Loucy (cell line): ENCODE data around the gene DLL3.

Source experiments
- H2AFZ ChIP-seq: fragments of 200-600 bp; sonication (generic); 2 replicates; pipeline ENCODE4 v1.6.0; 2016; ENCODE audit warnings: antibody characterized with exemption, mild to moderate bottlenecking, low read length, moderate library complexity
- H3F3A ChIP-seq: fragments of 200-600 bp; 2 replicates; pipeline ENCODE4 v1.6.0; 2016; ENCODE audit warnings: antibody characterized with exemption, low read depth, mild to moderate bottlenecking
- H3K27me3 ChIP-seq: fragments of 200-600 bp; sonication (generic); 2 replicates; pipeline ENCODE4 v1.6.1; 2014; ENCODE audit warnings: low read length, mild to moderate bottlenecking; ENCODE audit not compliant: insufficient read depth, poor library complexity, severe bottlenecking
- H3K36me3 ChIP-seq: fragments of 200-600 bp; sonication (generic); 2 replicates; pipeline ENCODE4 v1.6.1; 2016; ENCODE audit warnings: low read length; ENCODE audit not compliant: insufficient read depth
- H3K4me1 ChIP-seq: fragments of 200-600 bp; sonication (generic); 2 replicates; pipeline ENCODE4 v1.5.1; 2014; ENCODE audit warnings: low read length, mild to moderate bottlenecking; ENCODE audit not compliant: insufficient read depth, poor library complexity, severe bottlenecking
- H3K4me2 ChIP-seq: fragments of 200-600 bp; sonication (generic); 2 replicates; pipeline ENCODE4 v1.6.0; 2014; ENCODE audit warnings: antibody characterized with exemption, low read length, low read depth, mild to moderate bottlenecking; ENCODE audit not compliant: poor library complexity, severe bottlenecking
- H3K4me3 ChIP-seq: fragments of 200-600 bp; sonication (generic); 2 replicates; pipeline ENCODE4 v1.5.1; 2014; ENCODE audit warnings: low read length, mild to moderate bottlenecking, mixed read lengths; ENCODE audit not compliant: poor library complexity, severe bottlenecking
- H3K79me2 ChIP-seq: fragments of 200-600 bp; sonication (generic); 2 replicates; pipeline ENCODE4 v1.6.1; 2014; ENCODE audit warnings: low read length; ENCODE audit not compliant: insufficient read depth
- H3K9ac ChIP-seq: fragments of 200-600 bp; sonication (generic); 2 replicates; pipeline ENCODE4 v1.6.0; 2014; ENCODE audit warnings: mild to moderate bottlenecking, low read depth, low read length, moderate library complexity; ENCODE audit not compliant: poor library complexity, severe bottlenecking
- H3K9me2 ChIP-seq: fragments of 200-600 bp; sonication (generic); replicated peaks from 2 replicates; pipeline ENCODE4 v1.6.1; 2016; ENCODE audit warnings: low read depth, low read length, mixed read lengths
- H3K9me3 ChIP-seq: fragments of 200-600 bp; sonication (generic); 2 replicates; pipeline ENCODE4 v1.6.1; 2014; ENCODE audit warnings: mild to moderate bottlenecking, antibody characterized with exemption, low read length, low read depth; ENCODE audit not compliant: insufficient read depth
- H4K20me1 ChIP-seq: fragments of 200-600 bp; sonication (generic); 2 replicates; pipeline ENCODE4 v1.6.0; 2014; ENCODE audit warnings: antibody characterized with exemption, low read length, mild to moderate bottlenecking; ENCODE audit not compliant: insufficient read depth, poor library complexity, severe bottlenecking
- CTCF ChIP-seq: fragments of 200-600 bp; sonication (generic); conservative IDR thresholded peaks from 2 replicates; pipeline ENCODE4 v1.5.1; 2014; ENCODE audit warnings: mild to moderate bottlenecking, antibody characterized with exemption, low read length
- EZH2phosphoT487 ChIP-seq: fragments of 200-600 bp; IDR thresholded peaks from 2 replicates; pipeline ENCODE4 v1.6.1; 2018; ENCODE audit warnings: antibody characterized with exemption, mild to moderate bottlenecking, moderate library complexity, borderline replicate concordance

Gene DLL3

GRCh38 chr19:39553082-39553652 is 54.4 kb downstream of the DLL3 start:
- H3F3A ChIP-seq = no peaks in the 10 kb centered on the region
- H3K4me3 ChIP-seq = no peak overlapping the region
- no peak overlapping the region for H3K9ac ChIP-seq
- no peaks in the 10 kb centered on the region for H3K9me2 ChIP-seq
- no peaks in the 10 kb centered on the region for H3K36me3 ChIP-seq
- H3K27me3 ChIP-seq = no peaks in the 10 kb centered on the region
- H3K4me2 ChIP-seq = no peak overlapping the region
- H3K9me3 ChIP-seq = no peaks in the 10 kb centered on the region
- H2AFZ ChIP-seq = no peak overlapping the region
- H4K20me1 ChIP-seq = no peaks in the 10 kb centered on the region
- no peaks in the 10 kb centered on the region for H3K79me2 ChIP-seq
- no peak for TF ChIP-seq EZH2phosphoT487
- peaks cover 7% of the 10 kb centered on the region for H3K4me1 ChIP-seq

GRCh38 chr19:39554701-39555311 is 56.1 kb downstream of the DLL3 start:
- Histone ChIP-seq H3K9me3 (no peaks in the 10 kb centered on the region), H3K4me2 (no peak overlapping the region), H3F3A (no peaks in the 10 kb centered on the region), H4K20me1 (no peaks in the 10 kb centered on the region), H2AFZ (no peak overlapping the region), H3K4me3 (no peak overlapping the region), H3K27me3 (no peaks in the 10 kb centered on the region), H3K9ac (no peak overlapping the region), H3K9me2 (no peaks in the 10 kb centered on the region), H3K79me2 (no peaks in the 10 kb centered on the region), H3K36me3 (no peaks in the 10 kb centered on the region), H3K4me1 (peaks cover 8% of the 10 kb centered on the region)
- TF ChIP-seq EZH2phosphoT487 = no peak
- no peak for TF ChIP-seq CTCF

DNA sequence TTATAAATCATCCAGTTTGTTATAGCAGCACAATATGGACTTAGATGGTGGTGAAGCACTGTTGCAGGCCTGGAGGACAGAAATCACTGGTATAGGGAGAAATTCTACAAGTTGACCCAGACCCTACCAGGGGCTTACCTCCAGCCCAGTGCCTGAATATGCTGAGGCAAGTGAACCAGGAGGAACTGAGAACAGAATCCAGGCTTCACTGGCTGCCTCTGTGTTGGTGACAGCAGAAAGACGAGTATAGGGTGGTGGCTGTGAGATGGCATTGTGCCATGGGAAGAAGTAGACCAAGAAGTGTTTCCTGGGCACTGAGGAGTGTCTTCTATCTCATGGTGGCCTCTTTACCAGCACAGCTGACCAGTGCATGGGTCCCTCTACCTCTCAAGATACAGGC is 57.1 kb downstream of the DLL3 start:
- Histone ChIP-seq H3K4me3 (no peak overlapping the region), H3K27me3 (no peaks in the 10 kb centered on the region), H3K4me1 (peaks cover 8% of the 10 kb centered on the region), H2AFZ (no peak overlapping the region), H3K36me3 (no peaks in the 10 kb centered on the region), H3K9me3 (no peaks in the 10 kb centered on the region), H4K20me1 (no peaks in the 10 kb centered on the region), H3F3A (no peaks in the 10 kb centered on the region), H3K9me2 (no peaks in the 10 kb centered on the region), H3K4me2 (no peak overlapping the region), H3K9ac (no peak overlapping the region), H3K79me2 (no peaks in the 10 kb centered on the region)
- no peak for TF ChIP-seq EZH2phosphoT487
- no peak for TF ChIP-seq CTCF
